Stimulated activated CD8-positive, alpha-beta memory T cell treated with anti-CD3 and anti-CD28 coated beads, Interleukin-15, amount 100 ng/mL, for 48 hours (primary cell): Measurements from ENCODE around the gene KCNG1.

Experiments
- DNase-seq, 2 donors: peaks; one replicate each; pipeline ENCODE4 v3.0.0-alpha.2; 2020; ENCODE audit warnings: low read depth in 2 of 2

KCNG1 gene

DNA sequence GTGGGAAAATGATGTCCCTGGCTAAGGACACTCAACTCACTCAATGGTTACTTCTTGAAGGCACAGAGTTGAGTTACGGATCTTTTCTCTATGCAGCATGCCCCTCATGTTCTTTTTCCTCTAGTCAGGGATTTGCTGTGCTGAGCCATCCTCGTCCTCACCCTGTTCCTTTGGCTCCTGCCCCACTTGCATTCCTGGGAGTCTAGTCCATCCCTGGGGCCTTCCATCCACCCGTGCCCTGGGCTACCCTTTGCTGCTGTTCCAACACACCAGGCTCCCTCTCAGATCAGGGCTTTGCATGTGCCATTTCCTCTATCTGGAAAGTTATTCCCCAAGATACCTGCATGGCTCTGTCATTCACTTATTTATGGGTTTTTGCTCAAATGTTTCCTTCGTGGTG, 13.3 kb upstream of the KCNG1 start:
- no peak for DNase-seq

GRCh38 chr20:51034988-51035656, 12.2 kb upstream of the KCNG1 start:
- DNase-seq: no peak

DNA sequence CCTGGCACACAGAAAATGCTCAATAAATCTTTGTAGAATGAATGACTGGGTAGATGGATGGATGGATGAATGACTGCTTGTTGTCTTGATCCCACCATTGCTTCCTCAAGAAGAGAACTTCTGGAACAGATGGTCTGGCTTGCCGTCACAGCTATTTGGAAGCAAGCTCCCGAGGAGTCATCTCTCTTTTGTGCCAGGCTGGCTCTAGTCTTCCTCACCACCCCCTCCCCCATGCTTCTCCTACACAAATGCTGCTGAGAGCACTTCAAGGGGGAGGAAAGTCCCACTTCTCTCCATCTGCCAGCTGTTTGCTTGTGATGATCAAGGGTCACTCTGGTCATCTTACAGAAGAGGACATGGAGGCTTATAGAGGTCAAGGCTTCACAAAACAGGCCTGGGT, 11.6 kb upstream of the KCNG1 start:
- DNase-seq: no peak

DNA sequence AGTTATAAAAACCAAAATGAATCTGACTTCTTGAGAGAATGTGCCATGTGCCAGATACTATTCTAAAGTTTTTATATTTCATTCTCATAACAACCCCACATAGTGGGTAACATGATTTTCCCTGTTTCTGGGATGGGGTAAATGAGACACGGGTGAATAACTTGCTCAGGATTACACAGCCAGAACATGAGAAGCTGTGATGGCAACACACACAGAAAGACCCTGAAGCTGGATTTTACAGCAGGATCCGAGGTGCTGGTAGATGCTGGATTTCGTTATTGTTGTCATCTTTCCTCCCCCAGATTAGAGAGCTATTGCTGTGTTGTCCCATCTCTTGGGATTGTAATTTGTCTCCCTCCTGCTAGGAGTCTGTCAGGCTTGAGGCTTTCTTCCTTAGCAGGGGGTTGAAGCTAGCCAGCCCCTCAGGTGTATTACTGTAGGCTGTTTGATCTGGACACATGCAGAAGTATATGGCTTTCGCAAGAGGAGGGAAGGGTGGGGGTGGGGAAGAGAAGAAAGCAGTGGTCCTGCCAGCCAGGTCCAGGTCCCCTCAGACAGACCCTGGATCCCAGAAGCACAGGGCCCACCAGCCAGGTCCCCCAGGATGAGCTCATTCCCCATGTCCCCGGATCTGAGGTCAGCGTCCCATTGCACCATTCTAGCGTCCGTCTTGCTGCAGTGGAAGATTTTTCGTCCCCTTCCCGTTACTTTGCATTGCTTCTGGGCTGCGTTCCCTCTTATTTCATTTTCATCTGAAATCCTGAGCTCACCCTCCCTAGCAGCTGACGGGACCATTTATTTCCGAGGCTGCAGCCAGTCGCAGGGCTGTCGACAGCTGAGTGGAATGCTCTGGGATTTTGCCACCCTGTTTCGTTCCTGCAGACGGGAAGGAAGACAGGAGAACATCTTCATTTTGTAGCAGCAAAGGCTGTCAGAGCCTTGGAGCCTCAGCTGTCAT, 7.3 kb upstream of the KCNG1 start:
- no peak for DNase-seq

GRCh38 chr20:51029556-51029955, 6.6 kb upstream of the KCNG1 start:
- no peak for DNase-seq

GRCh38 chr20:51028616-51029212, 5.8 kb upstream of the KCNG1 start:
- DNase-seq: no peak

GRCh38 chr20:51027035-51027795, 4.3 kb upstream of the KCNG1 start:
- no peak for DNase-seq

DNA sequence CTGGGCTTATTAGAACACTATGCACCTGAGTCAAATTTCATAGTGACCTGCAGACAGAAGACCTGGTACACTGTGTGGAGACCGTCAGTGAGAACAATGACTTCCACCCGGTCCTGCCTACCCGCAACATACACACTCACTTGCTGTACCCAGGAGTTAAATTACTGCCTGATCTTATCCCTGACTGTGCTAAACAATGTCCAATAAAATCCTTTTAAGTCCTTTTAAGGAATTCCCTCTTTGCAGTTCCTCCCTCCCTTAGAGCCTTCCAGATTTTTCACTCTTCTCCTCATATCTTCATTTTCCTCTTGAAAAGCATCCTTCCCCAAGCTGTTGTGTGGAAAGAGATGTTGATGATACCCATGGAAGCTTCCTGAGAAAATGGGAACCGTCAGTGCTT, 3.4 kb upstream of the KCNG1 start:
- no peak for DNase-seq

DNA sequence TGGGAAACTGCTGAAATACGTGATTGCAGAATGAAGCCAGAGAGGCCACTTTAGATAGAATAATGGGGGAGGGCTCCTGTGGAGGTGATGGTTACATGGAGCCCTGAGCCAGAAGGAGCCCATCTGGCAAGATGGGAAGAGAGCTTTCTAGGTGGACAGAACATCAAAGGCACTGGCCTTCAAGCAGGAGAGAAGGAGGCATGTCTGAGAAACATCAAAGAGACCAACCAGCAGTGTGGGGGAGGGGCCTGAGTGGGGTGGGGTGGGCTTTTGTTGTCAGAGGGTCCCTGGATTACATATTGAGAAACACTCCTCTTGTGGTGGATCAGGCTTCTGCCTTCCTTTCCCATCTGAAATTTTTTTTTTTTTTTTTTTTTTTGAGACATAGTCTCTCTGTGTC, 1.9 kb upstream of the KCNG1 start:
- no peak for DNase-seq

GRCh38 chr20:51023617-51024155, 779 bp upstream of the KCNG1 start:
- DNase-seq: no peak

DNA sequence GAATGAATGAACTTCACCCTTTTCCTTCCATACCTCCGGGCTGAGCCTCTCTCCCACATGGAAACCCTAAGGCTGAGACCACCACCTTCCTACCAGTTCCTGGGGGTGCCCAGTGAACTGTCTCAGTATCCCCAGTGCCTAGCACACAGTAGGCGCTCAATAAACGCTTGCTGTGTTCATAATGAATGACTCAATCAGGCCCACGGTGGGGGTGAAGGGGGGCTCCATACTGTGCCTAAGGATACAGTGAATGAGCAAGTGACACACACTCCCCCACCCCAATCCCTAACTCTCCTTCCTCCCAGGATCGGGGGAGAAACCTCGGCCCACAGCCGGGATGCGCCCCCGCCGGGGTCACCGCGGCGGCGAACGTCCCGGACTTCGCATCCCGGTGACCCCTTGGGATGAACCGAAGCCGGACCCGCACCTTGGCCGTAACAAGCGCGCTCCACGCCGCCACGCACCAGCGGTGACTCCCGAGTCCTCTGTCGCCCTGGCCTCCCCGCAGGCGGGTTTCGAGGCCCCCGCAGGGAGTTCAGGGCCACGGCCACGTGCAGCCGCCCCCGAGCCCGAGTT, 592 bp downstream of the KCNG1 start:
- DNase-seq: no peak

DNA sequence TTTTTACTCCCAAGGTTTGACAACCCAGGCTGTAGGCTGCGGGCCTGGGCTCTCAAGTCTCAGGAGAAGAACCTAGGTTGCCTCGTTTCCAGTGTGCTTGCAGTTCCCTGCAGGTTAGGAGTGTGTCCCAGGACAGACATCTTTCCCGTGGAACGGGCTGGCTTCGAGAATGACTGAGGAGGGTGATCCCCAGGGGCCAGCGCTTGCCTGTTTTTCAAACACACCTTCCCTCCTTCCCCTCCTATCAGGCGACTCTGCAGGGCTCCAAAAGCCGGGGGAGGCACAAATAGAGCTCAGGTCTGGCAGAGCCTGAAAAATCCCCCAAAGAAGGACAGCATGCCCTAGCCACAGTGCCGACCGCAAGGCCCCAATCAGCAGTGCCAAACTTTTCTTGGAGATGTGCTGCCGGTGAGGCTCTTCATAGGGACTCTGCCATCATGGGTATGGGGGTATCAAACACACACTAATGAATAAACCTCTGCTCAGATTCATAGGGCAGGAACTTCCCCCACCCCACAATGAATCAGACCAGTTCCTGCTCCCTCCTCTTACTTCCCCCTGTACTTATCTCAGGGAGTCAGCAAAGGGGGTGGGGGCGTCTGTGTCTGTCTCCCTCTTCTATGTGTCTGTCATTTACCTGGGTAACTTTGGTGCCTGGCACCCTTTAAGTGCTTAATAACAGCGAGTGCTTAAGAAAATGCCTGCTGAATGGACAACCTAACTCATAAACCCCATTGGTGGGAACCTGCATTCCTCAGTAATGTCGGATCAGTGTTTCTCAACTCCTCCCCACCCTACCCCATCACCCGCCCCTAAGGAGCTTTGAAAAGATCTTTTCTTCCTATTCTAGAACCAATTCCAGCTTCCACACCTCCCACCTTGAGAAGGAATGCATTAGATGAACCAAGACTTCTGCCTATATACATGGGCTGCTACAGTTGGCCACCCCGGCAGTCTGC, 1.6 kb downstream of the KCNG1 start:
- no peak for DNase-seq

GRCh38 chr20:51020657-51021056, 2.2 kb downstream of the KCNG1 start:
- no peak for DNase-seq

DNA sequence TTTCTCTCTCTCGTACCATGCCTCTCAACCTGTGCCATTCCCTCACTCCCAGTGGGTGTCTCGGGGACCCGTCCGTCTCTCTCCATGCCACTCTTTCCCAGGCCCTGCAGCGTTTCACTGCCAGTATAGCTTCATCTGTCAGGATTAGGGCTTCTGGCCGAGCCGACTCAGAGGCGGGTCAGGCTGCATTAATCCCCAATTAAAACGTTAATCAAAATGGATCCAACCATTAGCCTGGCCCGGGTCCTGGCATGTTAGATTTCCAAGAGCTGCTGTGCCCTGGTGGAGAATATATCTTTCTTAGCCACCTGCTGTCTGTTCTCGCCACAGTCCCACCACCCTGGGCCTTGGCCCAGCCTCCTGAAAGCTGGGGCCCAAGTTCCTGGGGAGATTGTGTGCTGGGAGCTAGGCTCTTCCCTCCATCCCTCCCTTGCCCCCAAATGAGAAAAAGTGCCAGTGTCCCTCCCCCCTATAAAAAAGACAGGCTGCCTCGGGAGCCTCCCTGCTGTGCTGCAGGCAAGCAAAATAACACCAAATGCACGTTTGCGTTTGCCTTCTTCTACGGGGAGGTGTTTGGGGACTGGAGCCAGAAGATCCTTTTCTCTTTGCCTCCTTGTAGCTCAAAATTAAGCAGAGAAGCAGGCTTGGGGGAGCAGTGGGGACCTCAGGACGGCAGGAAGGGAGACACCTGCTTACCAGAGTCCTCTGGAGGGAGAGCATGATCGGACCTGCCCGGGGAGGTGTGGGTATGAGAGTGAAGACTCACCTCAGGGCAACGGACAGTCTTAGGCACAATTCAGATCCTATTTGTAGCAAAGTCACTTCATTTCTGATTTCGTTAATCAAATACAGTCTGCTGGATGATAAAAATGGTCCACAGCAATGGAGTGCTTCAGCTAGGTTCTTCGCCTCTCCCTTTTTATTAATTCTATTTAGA, 3.0 kb downstream of the KCNG1 start:
- no peak for DNase-seq

GRCh38 chr20:51017251-51017650, 5.7 kb downstream of the KCNG1 start:
- no peak for DNase-seq

DNA sequence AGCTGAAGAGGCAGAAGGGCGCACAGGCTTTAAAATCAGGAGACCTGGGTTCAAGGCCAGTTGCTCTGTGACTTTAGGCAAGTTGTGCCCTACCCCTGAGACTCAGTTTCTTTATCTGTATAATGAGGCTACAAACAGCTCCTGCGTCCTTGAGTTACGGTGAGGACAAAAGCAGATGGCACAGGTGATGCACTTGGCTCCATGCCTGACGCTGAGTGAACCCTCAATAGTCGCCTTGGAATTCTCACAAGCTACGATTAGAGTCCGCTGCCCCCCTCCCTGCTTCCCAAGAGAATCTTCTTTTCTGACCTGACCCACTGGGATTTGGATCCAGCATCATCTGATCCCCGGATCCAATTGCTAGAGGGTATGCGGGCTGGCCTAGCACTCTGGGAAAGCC, 6.4 kb downstream of the KCNG1 start:
- DNase-seq: no peak

- DNase-seq: no peak
Observed at GRCh38 chr20:51014797-51015722, 7.8 kb downstream of the KCNG1 start.
